ENCODE results near the gene DIS3L2. TPM values are rescaled to one million over a fixed set of nuclear protein-coding genes. Genes with fewer than 3 reads are reported as not detected.
A peak's percentile ranks its signal among the peaks of the same experiment; 100 is the strongest.

DIS3L2 gene
- total RNA-seq, 1 donor from 2014 or later: 17.0 TPM

DNA sequence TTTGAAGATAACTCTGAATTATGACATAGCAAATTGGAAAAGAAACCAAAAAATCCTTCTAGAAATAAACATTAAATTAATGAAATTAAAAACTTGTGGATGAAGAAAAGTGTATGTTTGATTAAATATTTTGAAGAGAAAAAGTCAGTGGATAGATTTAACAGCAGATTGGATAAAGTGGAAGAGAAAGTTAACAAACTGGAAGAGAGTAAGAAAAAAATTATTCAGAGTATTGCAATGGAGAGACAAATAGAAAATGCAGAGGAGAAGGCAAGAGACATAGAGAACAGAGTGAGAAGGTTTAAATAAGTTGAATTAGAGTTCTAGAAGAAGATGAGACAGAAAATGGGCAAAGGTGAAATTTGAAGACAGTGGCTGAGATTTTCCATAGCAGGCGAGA, 162.8 kb downstream of the DIS3L2 start:
- no peaks in the 10 kb centered on the region for H3K36me3 ChIP-seq
- peaks cover 11% of the 10 kb centered on the region for H3K4me1 ChIP-seq
- no peaks in the 10 kb centered on the region for H3K9me3 ChIP-seq (replicated peaks)
- intact Hi-C loops (cut with micrococcal nuclease): no loop called here
- H3K27ac ChIP-seq (replicated peaks): no peak overlapping the region
- TF ChIP-seq, protein P1, sequence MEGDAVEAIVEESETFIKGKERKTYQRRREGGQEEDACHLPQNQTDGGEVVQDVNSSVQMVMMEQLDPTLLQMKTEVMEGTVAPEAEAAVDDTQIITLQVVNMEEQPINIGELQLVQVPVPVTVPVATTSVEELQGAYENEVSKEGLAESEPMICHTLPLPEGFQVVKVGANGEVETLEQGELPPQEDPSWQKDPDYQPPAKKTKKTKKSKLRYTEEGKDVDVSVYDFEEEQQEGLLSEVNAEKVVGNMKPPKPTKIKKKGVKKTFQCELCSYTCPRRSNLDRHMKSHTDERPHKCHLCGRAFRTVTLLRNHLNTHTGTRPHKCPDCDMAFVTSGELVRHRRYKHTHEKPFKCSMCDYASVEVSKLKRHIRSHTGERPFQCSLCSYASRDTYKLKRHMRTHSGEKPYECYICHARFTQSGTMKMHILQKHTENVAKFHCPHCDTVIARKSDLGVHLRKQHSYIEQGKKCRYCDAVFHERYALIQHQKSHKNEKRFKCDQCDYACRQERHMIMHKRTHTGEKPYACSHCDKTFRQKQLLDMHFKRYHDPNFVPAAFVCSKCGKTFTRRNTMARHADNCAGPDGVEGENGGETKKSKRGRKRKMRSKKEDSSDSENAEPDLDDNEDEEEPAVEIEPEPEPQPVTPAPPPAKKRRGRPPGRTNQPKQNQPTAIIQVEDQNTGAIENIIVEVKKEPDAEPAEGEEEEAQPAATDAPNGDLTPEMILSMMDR (IDR thresholded peaks at IDR 0.05; ENCODE audit: borderline replicate concordance): no peak
- H3K27me3 ChIP-seq (ENCODE audit: low read depth): no peaks in the 10 kb centered on the region
- H3K4me3 ChIP-seq: no peak overlapping the region
- no peak for DNase-seq

DNA sequence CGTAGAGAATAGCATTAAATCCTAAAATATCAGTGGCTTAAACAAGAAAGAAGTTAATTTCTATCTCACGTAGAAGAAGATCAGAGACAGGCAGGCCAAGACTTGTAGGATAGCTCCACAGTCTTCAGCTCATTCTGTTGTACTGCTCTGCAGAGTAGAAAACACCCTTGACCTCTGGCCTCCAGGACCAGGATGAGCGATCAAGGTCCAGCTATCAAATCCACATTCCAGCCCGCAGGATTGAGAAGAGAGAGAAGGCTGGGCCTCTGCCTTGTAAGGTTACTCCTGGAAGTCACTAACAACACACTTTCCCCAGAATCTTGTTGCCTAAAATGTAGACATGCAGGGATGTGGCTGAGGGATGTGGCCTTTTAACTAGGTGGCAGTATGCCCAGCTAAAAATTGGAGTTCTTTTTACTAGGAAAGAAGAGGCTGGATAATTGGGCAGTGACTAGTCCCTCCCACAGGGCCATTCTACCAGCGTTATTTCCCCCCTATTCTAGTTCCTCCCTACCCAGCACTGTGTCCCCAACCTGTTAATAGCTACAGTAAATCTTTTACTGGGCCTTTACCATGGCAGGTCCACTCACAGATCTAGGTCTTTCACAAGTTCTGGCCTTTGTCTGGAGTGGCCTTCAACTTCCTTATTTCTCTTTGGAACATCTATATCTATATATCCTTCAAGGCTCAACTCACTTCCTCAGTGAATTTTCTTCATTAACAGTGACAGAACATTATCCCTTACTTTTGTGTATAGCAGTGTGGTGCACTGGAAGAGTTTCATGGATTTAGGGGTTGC, 165.0 kb downstream of the DIS3L2 start:
- Histone ChIP-seq H3K9me3 (replicated peaks) (no peaks in the 10 kb centered on the region), H3K36me3 (peaks cover 11% of the 10 kb centered on the region), H3K4me1 (no peaks in the 10 kb centered on the region), H3K27ac (replicated peaks) (no peak overlapping the region), H3K4me3 (no peak overlapping the region), H3K27me3 (ENCODE audit: low read depth) (no peaks in the 10 kb centered on the region)
- DNase-seq: no peak
- TF ChIP-seq, protein P1 (IDR thresholded peaks at IDR 0.05; ENCODE audit: borderline replicate concordance): no peak
- intact Hi-C loops (cut with micrococcal nuclease): no loop called here

DNA sequence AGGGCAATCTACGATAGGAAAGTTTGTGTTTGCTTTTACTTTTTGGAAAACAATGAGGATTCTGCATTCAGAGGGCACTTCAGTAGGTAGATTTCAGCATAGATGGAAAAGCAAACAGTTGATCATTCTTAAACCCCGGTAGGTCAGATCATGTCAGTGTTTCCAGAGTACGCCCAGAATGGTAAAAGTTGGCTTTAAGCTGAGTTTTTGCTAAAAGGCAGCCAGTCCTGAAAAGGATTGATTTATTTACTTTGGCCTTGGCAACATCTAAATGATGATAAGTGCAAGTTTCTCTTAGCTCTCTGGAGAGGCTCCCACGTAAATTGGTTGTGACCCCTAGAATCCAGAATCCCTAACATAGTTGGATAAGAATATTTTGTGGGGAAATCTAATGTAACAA, 168.0 kb downstream of the DIS3L2 start:
- TF ChIP-seq, protein P1 (IDR thresholded peaks at IDR 0.05; ENCODE audit: borderline replicate concordance): no peak
- H3K4me1 ChIP-seq: no peaks in the 10 kb centered on the region
- no peak for DNase-seq
- H3K4me3 ChIP-seq: no peak overlapping the region
- no peaks in the 10 kb centered on the region for H3K27me3 ChIP-seq (ENCODE audit: low read depth)
- peaks cover 26% of the 10 kb centered on the region for H3K36me3 ChIP-seq
- H3K27ac ChIP-seq (replicated peaks): peak overlapping the region; percentile 27
- H3K9me3 ChIP-seq (replicated peaks): no peaks in the 10 kb centered on the region
- intact Hi-C loops (cut with micrococcal nuclease): no loop called here

DNA sequence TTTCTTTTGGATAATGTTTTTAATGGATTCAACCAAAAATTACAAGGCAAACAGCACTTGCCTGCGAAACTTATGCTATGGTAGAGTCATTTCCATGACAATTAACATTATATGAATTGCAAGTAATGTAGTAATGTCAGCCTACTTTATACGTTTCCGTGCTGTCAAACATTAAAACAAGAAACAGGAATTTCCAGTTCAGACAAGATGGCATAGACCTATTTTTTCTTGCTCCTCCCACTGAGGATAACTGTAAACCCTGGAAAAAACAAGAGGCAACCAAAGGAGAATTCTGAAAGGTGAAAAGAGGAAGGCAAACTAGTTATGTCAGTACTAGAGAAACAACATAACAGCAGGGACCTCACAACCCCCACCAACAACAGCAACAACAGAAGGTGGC, 170.7 kb downstream of the DIS3L2 start:
- Histone ChIP-seq H3K27ac (replicated peaks) (no peak overlapping the region), H3K9me3 (replicated peaks) (no peaks in the 10 kb centered on the region), H3K4me3 (no peak overlapping the region), H3K36me3 (peaks cover 33% of the 10 kb centered on the region), H3K27me3 (ENCODE audit: low read depth) (no peaks in the 10 kb centered on the region), H3K4me1 (peaks cover under 1% of the 10 kb centered on the region)
- DNase-seq: no peak
- TF ChIP-seq, protein P1 (IDR thresholded peaks at IDR 0.05; ENCODE audit: borderline replicate concordance): no peak
- intact Hi-C loops (cut with micrococcal nuclease): no loop called here

DNA sequence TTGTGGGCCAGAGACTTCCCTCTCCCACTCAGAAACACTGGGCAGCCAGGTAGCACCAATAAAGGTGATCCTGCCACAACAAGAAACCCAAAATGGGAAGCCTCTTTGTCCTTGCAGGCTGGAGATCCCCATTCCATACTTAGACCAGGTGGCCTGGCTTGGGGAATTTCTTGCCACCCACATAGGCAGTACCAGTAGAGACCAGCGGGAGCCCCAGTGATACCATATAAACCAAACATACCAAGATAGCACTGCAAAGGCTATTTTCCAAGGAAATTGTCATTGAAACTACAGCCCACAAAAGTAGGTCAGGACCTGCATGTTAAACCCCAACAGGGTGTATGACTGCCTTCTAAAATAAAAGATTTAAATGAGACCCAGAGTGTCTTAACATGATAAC, 171.6 kb downstream of the DIS3L2 start:
- intact Hi-C loops (cut with micrococcal nuclease): no loop called here
- Histone ChIP-seq H3K9me3 (replicated peaks) (no peaks in the 10 kb centered on the region), H3K4me3 (no peak overlapping the region), H3K4me1 (peaks cover 9% of the 10 kb centered on the region), H3K27ac (replicated peaks) (no peak overlapping the region), H3K36me3 (peaks cover 33% of the 10 kb centered on the region), H3K27me3 (ENCODE audit: low read depth) (no peaks in the 10 kb centered on the region)
- TF ChIP-seq, protein P1 (IDR thresholded peaks at IDR 0.05; ENCODE audit: borderline replicate concordance): no peak
- no peak for DNase-seq

Data from left ventricle myocardium inferior (tissue), 1 donor.